Activated CD4-positive, alpha-beta T cell treated with anti-CD3 and anti-CD28 coated beads, Interleukin-2, amount 10 ng/mL, durations not matched to agents 7 days and 5 days (primary cell): ENCODE results near the gene TEKT2. TPM values are rescaled to one million over a fixed set of nuclear protein-coding genes. Genes with fewer than 3 reads are reported as not detected.

Experiments
- total RNA-seq, 2 experiments: library from RNA; stranded (reverse); gene quantifications; one replicate each; pipeline ENCODE4 v1.2.3, GENCODE V29; 2021

TEKT2 gene
- total RNA-seq, 2 experiments from 2014 or later: not detected

Other genes starting within 250 kb of the TEKT2 start
- 10 to 100 TPM; 22.3 to 22.4 TPM for gene AGO1, start 200.9 kb upstream of the TEKT2 start, total RNA-seq
- gene AGO3, start 153.0 kb upstream of the TEKT2 start, total RNA-seq: 10 to 100 TPM; 28.7 to 29.4 TPM
- gene ADPRS, start 4.8 kb downstream of the TEKT2 start, total RNA-seq: 10 to 100 TPM; 27.2 to 29.5 TPM
- gene COL8A2, start 41.1 kb downstream of the TEKT2 start, total RNA-seq: not detected
- 10 to 100 TPM; 57.5 to 59.3 TPM for gene TRAPPC3, start 65.4 kb downstream of the TEKT2 start, total RNA-seq
- 100 to 1,000 TPM; 209 to 226 TPM for gene MAP7D1, start 72.1 kb downstream of the TEKT2 start, total RNA-seq
- gene THRAP3, start 140.3 kb downstream of the TEKT2 start, total RNA-seq: 100 to 1,000 TPM; 142 to 167 TPM
- 1 to 10 TPM; 6.5 to 6.9 TPM for gene SH3D21, start 222.3 kb downstream of the TEKT2 start, total RNA-seq
- 1 to 10 TPM; 7.3 to 9.3 TPM for gene EVA1B, start 239.6 kb downstream of the TEKT2 start, total RNA-seq